Measurements from ENCODE around the gene C9orf85. TPM values are rescaled to one million over a fixed set of nuclear protein-coding genes. Genes with fewer than 3 reads are reported as not detected.

C9orf85 gene
- total RNA-seq, 1 donor from 2014 or later: 18.5 TPM

GRCh38 chr9:71904076-71904475 lies 7.4 kb upstream of the C9orf85 start:
- no peak for DNase-seq (ENCODE audit: low spot score)

GRCh38 chr9:71908825-71909224 lies 2.6 kb upstream of the C9orf85 start:
- no peak for DNase-seq (ENCODE audit: low spot score)

- peak; percentile 62 for DNase-seq (ENCODE audit: low spot score)
Observed at GRCh38 chr9:71909887-71910649, 1.4 kb upstream of the C9orf85 start.

GRCh38 chr9:71910650-71911060 lies 784 bp upstream of the C9orf85 start:
- DNase-seq (ENCODE audit: low spot score): no peak

GRCh38 chr9:71911908-71912335 lies 483 bp downstream of the C9orf85 start:
- DNase-seq (ENCODE audit: low spot score): no peak

- DNase-seq (ENCODE audit: low spot score): no peak
Observed at GRCh38 chr9:71915495-71915894, 4.1 kb downstream of the C9orf85 start.

GRCh38 chr9:71916834-71917534 lies 5.5 kb downstream of the C9orf85 start:
- DNase-seq (ENCODE audit: low spot score): no peak

- no peak for DNase-seq (ENCODE audit: low spot score)
Observed at GRCh38 chr9:71918419-71918818, 7.0 kb downstream of the C9orf85 start.

- no peak for DNase-seq (ENCODE audit: low spot score)
Observed at GRCh38 chr9:71920456-71921189, 9.2 kb downstream of the C9orf85 start.

- DNase-seq (ENCODE audit: low spot score): no peak
Observed at GRCh38 chr9:71921190-71921814, 9.9 kb downstream of the C9orf85 start.

GRCh38 chr9:71924576-71924975 lies 13.1 kb downstream of the C9orf85 start:
- DNase-seq (ENCODE audit: low spot score): no peak

- no peak for DNase-seq (ENCODE audit: low spot score)
Observed at GRCh38 chr9:71925834-71926233, 14.4 kb downstream of the C9orf85 start.

- no peak for DNase-seq (ENCODE audit: low spot score)
Observed at GRCh38 chr9:71928376-71928775, 16.9 kb downstream of the C9orf85 start.

GRCh38 chr9:71928806-71929205 lies 17.4 kb downstream of the C9orf85 start:
- DNase-seq (ENCODE audit: low spot score): no peak

GRCh38 chr9:71929223-71929622 lies 17.8 kb downstream of the C9orf85 start:
- DNase-seq (ENCODE audit: low spot score): no peak

GRCh38 chr9:71929791-71930440 lies 18.5 kb downstream of the C9orf85 start:
- no peak for DNase-seq (ENCODE audit: low spot score)

- DNase-seq (ENCODE audit: low spot score): no peak
Observed at GRCh38 chr9:71931166-71931565, 19.7 kb downstream of the C9orf85 start.

- DNase-seq (ENCODE audit: low spot score): no peak
Observed at GRCh38 chr9:71936066-71936465, 24.6 kb downstream of the C9orf85 start.

- DNase-seq (ENCODE audit: low spot score): no peak
Observed at GRCh38 chr9:71937070-71937625, 25.7 kb downstream of the C9orf85 start.

- no peak for DNase-seq (ENCODE audit: low spot score)
Observed at GRCh38 chr9:71937898-71938297, 26.5 kb downstream of the C9orf85 start.

GRCh38 chr9:71941060-71941568 lies 29.7 kb downstream of the C9orf85 start:
- no peak for DNase-seq (ENCODE audit: low spot score)
